MV-4-11 (cell line): ENCODE results near the gene LRRC10B.
A peak's percentile ranks its signal among the peaks of the same experiment; 100 is the strongest.

Experiments used
- DNase-seq: peaks from one replicate; lab custom pipeline; 2025; lab: John Stamatoyannopoulos, UW

Gene LRRC10B

GRCh38 chr11:61486779-61487178 lies 21.8 kb upstream of the LRRC10B start:
- DNase-seq, result no peak

GRCh38 chr11:61487342-61488025 lies 21.1 kb upstream of the LRRC10B start:
- no peak for DNase-seq

- DNase-seq, result no peak
Observed at GRCh38 chr11:61488651-61489291, 19.8 kb upstream of the LRRC10B start.

DNA sequence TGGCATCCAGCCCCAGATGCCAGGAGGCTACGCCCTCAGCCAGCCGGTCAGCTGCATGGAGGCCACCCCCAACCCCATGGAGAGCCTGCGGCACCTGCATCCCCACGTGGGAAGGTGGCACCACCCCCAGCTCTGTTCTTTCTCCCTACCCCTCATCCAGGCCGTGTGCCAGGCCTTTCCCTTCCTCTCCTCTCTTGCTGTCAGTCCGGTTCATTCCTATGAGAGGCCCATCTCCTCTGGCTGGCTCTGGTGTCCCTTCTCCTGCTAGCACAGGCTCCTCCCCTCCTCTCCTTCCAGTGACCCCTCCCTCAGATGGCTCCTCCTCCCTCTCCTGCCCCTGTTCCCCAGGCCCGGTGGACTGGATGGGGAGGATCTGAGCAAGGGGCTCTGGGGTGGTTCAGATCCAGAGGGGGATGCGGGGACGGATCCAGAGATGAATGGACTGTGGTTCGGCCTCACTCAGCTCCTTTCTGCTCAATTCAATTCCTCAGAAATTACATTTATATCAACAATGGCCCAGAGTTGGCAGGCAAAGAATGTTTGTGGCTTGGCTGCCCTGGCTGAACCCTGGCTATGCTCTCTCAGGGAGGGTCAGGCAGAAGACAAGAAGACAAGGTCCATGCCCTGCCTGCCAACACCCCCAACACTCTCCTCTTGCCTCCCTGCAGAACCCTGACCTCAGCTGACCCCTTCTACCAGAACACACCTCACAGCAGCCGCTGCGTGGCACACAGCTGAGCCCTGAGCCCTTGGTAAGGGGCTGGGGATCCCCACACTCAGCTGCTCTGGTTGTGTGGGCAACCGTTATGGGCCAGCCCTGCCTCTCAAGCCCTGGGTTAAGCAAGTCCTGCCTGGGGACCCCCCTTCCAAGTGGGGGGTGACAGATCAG lies 18.5 kb upstream of the LRRC10B start:
- no peak for DNase-seq

DNA sequence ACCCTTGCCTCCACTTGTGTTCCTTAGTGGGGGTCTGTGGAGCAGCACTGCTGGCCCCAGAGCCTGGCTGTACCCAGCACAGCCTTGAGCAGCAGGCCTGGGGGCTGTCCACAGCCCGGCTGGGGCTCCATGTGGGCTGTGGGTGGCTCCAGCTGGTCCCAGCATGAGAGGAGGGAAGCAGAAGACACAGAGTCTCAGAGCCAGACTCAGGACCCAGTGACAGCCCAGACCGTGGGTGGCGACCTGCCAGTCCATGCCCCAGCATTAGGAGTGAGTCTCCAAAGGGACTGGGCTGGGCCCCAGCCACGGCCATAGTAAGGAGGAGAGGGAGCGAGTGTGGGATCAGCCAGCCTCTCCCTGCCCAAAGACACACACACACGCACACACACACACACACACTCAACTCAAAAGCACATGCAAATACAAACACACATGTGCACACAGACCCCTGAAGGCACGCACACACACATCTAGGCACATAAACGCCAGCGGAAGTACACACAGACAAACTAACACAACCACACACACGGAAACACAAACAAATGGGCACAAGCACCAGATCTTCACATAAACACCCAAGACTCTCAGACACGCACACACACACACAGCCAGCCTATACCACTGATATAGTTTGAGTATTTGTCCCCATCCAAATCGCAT lies 16.7 kb upstream of the LRRC10B start:
- no peak for DNase-seq

DNA sequence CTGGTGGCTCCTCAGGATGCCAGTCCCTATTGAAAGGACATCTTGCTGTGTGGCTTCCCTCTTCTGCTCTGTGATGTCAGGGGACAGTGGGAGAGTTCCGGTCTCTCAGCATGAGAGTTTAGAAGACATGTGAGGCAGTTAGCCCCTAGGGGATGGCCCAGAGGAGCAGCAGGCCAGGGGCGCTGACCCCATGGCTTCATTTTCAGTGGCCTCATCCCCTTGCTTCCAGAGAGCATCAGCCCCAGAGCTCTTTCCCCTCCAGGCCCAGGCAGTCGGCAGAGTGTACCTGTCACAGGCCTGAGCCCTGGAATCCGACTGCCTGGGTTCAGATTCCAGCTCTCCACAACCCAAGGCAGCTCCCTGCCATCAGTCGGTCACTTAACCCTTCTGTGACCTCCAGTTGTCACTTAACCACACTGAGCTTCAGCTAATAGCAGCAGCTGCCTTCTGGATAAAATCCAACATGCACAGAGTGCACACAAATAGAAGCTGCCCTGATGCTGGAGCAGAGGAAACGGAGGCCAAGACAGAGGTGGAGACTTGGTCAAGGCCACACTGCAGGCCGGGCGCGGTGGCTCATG lies 14.1 kb upstream of the LRRC10B start:
- no peak for DNase-seq

- DNase-seq, result no peak
Observed at GRCh38 chr11:61495801-61496601, 12.5 kb upstream of the LRRC10B start.

DNA sequence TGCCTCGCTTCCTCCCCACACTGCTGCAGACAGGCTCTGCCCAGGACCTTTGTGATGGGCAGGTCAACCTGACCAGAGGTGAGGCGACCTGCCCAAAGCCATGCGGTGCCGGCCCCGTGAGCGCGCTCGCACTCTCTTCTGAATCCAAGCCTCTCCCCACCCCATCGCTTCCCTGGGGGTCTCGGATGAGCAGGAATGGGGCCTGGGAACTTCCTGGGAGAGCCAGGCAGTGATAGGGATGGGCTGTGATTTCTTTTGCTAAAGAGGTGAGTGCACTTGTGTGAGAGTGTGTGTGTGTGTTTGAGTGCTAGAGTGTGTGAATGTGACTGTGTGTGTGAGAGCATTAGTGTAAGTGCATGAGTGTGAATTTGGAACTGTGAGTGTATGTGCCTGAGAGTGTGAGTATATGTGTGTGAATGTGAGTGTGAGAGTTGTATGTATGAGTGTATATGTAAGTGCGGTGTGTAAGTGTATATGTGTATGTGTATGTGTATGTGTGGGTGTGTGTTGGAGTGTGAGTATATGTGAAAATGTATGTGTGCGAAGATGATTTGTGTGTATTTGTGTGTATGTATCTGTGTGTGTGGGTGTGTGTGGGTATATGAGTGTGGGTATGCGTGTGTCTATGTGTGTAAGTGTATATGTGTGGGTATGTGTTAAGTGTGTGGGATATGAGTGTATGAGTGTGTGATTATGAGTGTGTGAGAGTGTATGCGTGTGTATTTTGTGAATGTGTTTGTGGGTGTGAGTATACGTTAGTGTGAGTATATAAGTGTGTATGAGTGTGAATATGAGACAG lies 11.7 kb upstream of the LRRC10B start:
- DNase-seq, result no peak

GRCh38 chr11:61497473-61497872 lies 11.1 kb upstream of the LRRC10B start:
- DNase-seq, result no peak

- no peak for DNase-seq
Observed at GRCh38 chr11:61497876-61498275, 10.7 kb upstream of the LRRC10B start.

DNA sequence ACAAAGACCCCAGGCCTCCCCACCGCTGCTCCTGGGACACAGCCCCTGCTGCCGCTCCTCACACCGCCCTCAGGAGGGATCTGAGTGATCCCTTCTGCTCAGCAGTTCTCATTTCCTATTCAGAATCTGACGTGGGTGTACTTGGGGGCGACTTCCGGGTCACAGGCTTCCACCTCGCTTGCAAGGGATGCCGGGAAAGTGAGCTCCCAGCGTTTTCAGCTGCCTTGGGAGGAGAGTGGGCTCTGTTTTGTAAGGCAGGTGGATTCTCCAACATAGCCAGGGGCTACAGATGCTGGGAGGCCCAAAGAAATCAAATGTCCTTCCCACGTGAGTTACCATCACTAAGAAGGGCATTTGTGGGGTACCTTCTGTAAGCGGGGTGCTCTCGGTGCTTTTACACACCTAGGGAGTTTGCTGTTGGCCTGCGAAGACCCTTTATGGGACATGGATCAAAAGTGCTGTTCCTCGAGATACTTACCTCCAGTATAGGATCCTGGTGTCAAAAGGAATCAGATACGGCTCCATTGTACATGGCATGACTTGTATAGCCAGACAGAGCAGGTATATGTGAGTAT lies 9.7 kb upstream of the LRRC10B start:
- DNase-seq, result peak; percentile 55

GRCh38 chr11:61499816-61500491 lies 8.6 kb upstream of the LRRC10B start:
- no peak for DNase-seq

GRCh38 chr11:61502522-61502921 lies 6.0 kb upstream of the LRRC10B start:
- no peak for DNase-seq

GRCh38 chr11:61503135-61503770 lies 5.3 kb upstream of the LRRC10B start:
- peak; percentile 78 for DNase-seq

DNA sequence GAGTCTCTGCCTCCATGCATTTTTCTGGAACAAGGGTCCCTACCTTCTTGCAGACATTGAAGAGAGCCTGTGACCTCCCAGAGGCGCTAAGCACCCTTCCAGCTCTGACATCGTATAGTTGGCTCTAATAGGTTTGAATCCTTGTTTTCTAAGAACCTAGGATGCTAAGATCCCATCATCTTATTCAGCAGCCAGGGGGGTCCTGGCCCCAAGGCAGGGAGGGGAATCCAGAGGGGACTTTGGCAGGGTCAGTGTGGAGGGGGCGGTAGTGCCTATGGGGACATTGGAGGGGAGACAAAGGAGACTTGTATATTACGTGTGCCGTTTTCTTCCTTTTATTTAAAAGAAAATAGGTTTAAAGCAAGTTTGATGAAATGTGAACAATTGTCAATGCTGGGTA lies 3.4 kb upstream of the LRRC10B start:
- no peak for DNase-seq

DNA sequence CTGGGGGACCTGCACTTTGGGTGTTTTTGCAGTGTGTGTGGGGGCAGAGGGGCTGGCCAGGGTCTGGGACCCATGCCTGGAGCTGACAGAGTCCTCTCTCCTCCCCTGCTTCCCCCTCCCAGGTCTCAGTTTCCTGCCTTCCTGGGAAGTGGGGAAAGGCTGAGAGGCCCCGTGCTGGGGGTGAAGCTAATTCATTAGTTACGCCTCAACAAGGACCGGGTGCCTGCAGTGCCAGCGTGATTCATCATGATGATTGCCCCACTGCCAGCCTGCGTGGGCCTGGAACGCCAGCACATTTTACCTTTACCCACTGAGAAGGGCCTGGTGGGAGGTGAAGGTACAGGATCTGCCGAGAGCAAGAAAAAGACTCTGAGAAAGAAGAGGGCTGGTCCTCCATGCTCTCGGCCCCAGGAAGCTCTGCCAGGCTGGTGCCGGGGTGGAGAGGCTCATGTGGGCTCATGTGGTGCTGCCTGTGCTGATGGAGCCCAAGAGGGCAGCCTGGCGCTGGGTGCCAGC lies 2.9 kb upstream of the LRRC10B start:
- no peak for DNase-seq

- DNase-seq, result no peak
Observed at GRCh38 chr11:61507012-61507768, 1.4 kb upstream of the LRRC10B start.
